ENCODE measurements around the gene TEAD1. TPM values are rescaled to one million over a fixed set of nuclear protein-coding genes. Genes with fewer than 3 reads are reported as not detected.

The TEAD1 gene
- total and polyA plus RNA-seq, 2 experiments from 2014 or later: 24.5 to 103 TPM

DNA sequence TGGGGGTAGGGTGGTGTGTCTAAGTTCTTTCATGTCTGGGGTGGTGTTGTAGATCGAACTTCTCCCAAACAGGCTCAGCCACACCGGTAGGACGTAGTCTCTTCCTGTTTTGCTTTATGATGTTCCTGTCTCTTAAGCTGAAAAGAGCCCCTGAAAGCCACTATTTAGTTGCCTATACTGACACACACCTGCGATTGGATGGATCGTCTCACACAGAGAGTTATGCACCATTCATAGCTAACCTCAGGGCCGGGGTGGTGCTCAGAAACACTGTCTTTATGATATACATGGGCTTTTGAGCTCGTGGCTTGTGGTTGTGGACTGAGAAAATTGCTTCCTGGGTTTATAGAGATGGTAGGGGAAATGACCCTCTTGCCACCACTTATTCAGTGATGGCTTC, 137.6 kb downstream of the TEAD1 start:
- TF ChIP-seq EZH2phosphoT487 (IDR thresholded peaks at IDR 0.05; ENCODE audit: unreplicated experiment) (no peak), NANOG (IDR thresholded peaks at IDR 0.05; ENCODE audit: borderline replicate concordance) (no peak), STAT1 (IDR thresholded peaks at IDR 0.05; ENCODE audit: unreplicated experiment) (no peak), ZNF331 (CRISPR knock-in tag; IDR thresholded peaks at IDR 0.05; ENCODE audit: low read depth) (no peak), POLR2AphosphoS5 (IDR thresholded peaks at IDR 0.05; ENCODE audit: low read depth) (no peak), CREB1 (CRISPR knock-in tag; IDR thresholded peaks at IDR 0.05; ENCODE audit: low read depth) (no peak), JUNB (IDR thresholded peaks at IDR 0.05; ENCODE audit: unreplicated experiment) (no peak), EZH2 (IDR thresholded peaks at IDR 0.05; ENCODE audit: low read depth, unreplicated experiment) (no peak), ZNF114 (CRISPR knock-in tag; IDR thresholded peaks at IDR 0.05) (no peak)
- TF ChIP-seq, protein P1, sequence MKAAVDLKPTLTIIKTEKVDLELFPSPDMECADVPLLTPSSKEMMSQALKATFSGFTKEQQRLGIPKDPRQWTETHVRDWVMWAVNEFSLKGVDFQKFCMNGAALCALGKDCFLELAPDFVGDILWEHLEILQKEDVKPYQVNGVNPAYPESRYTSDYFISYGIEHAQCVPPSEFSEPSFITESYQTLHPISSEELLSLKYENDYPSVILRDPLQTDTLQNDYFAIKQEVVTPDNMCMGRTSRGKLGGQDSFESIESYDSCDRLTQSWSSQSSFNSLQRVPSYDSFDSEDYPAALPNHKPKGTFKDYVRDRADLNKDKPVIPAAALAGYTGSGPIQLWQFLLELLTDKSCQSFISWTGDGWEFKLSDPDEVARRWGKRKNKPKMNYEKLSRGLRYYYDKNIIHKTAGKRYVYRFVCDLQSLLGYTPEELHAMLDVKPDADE (IDR thresholded peaks at IDR 0.05): no peak
- TF ChIP-seq, protein P2, sequence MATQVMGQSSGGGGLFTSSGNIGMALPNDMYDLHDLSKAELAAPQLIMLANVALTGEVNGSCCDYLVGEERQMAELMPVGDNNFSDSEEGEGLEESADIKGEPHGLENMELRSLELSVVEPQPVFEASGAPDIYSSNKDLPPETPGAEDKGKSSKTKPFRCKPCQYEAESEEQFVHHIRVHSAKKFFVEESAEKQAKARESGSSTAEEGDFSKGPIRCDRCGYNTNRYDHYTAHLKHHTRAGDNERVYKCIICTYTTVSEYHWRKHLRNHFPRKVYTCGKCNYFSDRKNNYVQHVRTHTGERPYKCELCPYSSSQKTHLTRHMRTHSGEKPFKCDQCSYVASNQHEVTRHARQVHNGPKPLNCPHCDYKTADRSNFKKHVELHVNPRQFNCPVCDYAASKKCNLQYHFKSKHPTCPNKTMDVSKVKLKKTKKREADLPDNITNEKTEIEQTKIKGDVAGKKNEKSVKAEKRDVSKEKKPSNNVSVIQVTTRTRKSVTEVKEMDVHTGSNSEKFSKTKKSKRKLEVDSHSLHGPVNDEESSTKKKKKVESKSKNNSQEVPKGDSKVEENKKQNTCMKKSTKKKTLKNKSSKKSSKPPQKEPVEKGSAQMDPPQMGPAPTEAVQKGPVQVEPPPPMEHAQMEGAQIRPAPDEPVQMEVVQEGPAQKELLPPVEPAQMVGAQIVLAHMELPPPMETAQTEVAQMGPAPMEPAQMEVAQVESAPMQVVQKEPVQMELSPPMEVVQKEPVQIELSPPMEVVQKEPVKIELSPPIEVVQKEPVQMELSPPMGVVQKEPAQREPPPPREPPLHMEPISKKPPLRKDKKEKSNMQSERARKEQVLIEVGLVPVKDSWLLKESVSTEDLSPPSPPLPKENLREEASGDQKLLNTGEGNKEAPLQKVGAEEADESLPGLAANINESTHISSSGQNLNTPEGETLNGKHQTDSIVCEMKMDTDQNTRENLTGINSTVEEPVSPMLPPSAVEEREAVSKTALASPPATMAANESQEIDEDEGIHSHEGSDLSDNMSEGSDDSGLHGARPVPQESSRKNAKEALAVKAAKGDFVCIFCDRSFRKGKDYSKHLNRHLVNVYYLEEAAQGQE (IDR thresholded peaks at IDR 0.05; ENCODE audit: unreplicated experiment): no peak
- TF ChIP-seq, protein P3, sequence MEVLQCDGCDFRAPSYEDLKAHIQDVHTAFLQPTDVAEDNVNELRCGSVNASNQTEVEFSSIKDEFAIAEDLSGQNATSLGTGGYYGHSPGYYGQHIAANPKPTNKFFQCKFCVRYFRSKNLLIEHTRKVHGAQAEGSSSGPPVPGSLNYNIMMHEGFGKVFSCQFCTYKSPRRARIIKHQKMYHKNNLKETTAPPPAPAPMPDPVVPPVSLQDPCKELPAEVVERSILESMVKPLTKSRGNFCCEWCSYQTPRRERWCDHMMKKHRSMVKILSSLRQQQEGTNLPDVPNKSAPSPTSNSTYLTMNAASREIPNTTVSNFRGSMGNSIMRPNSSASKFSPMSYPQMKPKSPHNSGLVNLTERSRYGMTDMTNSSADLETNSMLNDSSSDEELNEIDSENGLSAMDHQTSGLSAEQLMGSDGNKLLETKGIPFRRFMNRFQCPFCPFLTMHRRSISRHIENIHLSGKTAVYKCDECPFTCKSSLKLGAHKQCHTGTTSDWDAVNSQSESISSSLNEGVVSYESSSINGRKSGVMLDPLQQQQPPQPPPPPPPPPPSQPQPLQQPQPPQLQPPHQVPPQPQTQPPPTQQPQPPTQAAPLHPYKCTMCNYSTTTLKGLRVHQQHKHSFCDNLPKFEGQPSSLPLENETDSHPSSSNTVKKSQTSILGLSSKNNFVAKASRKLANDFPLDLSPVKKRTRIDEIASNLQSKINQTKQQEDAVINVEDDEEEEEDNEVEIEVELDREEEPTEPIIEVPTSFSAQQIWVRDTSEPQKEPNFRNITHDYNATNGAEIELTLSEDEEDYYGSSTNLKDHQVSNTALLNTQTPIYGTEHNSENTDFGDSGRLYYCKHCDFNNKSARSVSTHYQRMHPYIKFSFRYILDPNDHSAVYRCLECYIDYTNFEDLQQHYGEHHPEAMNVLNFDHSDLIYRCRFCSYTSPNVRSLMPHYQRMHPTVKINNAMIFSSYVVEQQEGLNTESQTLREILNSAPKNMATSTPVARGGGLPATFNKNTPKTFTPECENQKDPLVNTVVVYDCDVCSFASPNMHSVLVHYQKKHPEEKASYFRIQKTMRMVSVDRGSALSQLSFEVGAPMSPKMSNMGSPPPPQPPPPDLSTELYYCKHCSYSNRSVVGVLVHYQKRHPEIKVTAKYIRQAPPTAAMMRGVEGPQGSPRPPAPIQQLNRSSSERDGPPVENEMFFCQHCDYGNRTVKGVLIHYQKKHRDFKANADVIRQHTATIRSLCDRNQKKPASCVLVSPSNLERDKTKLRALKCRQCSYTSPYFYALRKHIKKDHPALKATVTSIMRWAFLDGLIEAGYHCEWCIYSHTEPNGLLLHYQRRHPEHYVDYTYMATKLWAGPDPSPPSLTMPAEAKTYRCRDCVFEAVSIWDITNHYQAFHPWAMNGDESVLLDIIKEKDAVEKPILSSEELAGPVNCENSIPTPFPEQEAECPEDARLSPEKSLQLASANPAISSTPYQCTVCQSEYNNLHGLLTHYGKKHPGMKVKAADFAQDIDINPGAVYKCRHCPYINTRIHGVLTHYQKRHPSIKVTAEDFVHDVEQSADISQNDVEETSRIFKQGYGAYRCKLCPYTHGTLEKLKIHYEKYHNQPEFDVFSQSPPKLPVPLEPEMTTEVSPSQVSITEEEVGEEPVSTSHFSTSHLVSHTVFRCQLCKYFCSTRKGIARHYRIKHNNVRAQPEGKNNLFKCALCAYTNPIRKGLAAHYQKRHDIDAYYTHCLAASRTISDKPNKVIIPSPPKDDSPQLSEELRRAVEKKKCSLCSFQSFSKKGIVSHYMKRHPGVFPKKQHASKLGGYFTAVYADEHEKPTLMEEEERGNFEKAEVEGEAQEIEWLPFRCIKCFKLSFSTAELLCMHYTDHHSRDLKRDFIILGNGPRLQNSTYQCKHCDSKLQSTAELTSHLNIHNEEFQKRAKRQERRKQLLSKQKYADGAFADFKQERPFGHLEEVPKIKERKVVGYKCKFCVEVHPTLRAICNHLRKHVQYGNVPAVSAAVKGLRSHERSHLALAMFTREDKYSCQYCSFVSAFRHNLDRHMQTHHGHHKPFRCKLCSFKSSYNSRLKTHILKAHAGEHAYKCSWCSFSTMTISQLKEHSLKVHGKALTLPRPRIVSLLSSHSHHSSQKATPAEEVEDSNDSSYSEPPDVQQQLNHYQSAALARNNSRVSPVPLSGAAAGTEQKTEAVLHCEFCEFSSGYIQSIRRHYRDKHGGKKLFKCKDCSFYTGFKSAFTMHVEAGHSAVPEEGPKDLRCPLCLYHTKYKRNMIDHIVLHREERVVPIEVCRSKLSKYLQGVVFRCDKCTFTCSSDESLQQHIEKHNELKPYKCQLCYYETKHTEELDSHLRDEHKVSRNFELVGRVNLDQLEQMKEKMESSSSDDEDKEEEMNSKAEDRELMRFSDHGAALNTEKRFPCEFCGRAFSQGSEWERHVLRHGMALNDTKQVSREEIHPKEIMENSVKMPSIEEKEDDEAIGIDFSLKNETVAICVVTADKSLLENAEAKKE (CRISPR knock-in tag; IDR thresholded peaks at IDR 0.05): no peak
- TF ChIP-seq, protein P4, sequence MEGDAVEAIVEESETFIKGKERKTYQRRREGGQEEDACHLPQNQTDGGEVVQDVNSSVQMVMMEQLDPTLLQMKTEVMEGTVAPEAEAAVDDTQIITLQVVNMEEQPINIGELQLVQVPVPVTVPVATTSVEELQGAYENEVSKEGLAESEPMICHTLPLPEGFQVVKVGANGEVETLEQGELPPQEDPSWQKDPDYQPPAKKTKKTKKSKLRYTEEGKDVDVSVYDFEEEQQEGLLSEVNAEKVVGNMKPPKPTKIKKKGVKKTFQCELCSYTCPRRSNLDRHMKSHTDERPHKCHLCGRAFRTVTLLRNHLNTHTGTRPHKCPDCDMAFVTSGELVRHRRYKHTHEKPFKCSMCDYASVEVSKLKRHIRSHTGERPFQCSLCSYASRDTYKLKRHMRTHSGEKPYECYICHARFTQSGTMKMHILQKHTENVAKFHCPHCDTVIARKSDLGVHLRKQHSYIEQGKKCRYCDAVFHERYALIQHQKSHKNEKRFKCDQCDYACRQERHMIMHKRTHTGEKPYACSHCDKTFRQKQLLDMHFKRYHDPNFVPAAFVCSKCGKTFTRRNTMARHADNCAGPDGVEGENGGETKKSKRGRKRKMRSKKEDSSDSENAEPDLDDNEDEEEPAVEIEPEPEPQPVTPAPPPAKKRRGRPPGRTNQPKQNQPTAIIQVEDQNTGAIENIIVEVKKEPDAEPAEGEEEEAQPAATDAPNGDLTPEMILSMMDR (conservative IDR thresholded peaks at IDR 0.05; ENCODE audit: low read depth in 2 of 2): no peak
- H3K9me3 Mint-ChIP-seq: no peaks in the 10 kb centered on the region
- H3K4me3 Mint-ChIP-seq: no peak overlapping the region
- Histone ChIP-seq H3K4me1 (ENCODE audit: insufficient read depth) (peaks cover 42% of the 10 kb centered on the region), H3K27me3 (ENCODE audit: insufficient read depth) (no peaks in the 10 kb centered on the region), H3K4me2 (no peak overlapping the region), H2AFZ (no peak overlapping the region), H3K27ac (ENCODE audit: low read depth) (no peak overlapping the region), H3K79me2 (replicated peaks; ENCODE audit: insufficient read depth) (peaks cover 89% of the 10 kb centered on the region), H3K4me3 (no peak overlapping the region), H3K9me2 (ENCODE audit: insufficient read depth) (peaks cover 8% of the 10 kb centered on the region; the same call in 1 of the 2 replicates), H4K20me1 (replicated peaks; ENCODE audit: insufficient read depth) (peaks cover 7% of the 10 kb centered on the region; the same call in 1 of the 2 replicates), H3F3A (replicated peaks; ENCODE audit: low read depth) (no peaks in the 10 kb centered on the region), H3K36me3 (ENCODE audit: insufficient read depth) (no peaks in the 10 kb centered on the region)
- no peak overlapping the region for H3K27ac Mint-ChIP-seq
- peaks cover 8% of the 10 kb centered on the region for H3K27me3 Mint-ChIP-seq (ENCODE audit: insufficient read depth, low read depth, poor library complexity)
- no peaks in the 10 kb centered on the region for H3K36me3 Mint-ChIP-seq (ENCODE audit: low read depth)
- H3K4me1 Mint-ChIP-seq: peaks cover 79% of the 10 kb centered on the region
- DNase-seq (ENCODE audit: low spot score) (no peak), ATAC-seq (no peak)
